ENCODE results near the gene DGCR6L.
"Not testable (repeated sequence)": the region's sequence is repeated elsewhere in the genome, so short reads cannot be mapped to it uniquely, and the experiment has no call there.

The DGCR6L gene

GRCh38 chr22:20291249-20291586, 28.6 kb downstream of the DGCR6L start:
- DNase-seq, result no peak

- DNase-seq, result no peak
These were observed 29.1 kb downstream of the DGCR6L start for GRCh38 chr22:20290578-20291248.

GRCh38 chr22:20290045-20290392, 29.8 kb downstream of the DGCR6L start:
- no peak for DNase-seq

GRCh38 chr22:20289182-20290044, 30.4 kb downstream of the DGCR6L start:
- DNase-seq, result not testable (repeated sequence)

GRCh38 chr22:20286784-20287423, 33.0 kb downstream of the DGCR6L start:
- DNase-seq, result not testable (repeated sequence)

- not testable (repeated sequence) for DNase-seq
These were observed 33.6 kb downstream of the DGCR6L start for GRCh38 chr22:20286312-20286660.

GRCh38 chr22:20285473-20286311, 34.2 kb downstream of the DGCR6L start:
- DNase-seq, result peak; percentile 36

- DNase-seq, result no peak
These were observed 35.3 kb downstream of the DGCR6L start for GRCh38 chr22:20284471-20285086.

- no peak for DNase-seq
These were observed 36.2 kb downstream of the DGCR6L start for GRCh38 chr22:20283674-20284066.

- DNase-seq, result no peak
These were observed 36.8 kb downstream of the DGCR6L start for GRCh38 chr22:20282901-20283673.

GRCh38 chr22:20281891-20282290, 38.0 kb downstream of the DGCR6L start:
- no peak for DNase-seq

GRCh38 chr22:20281473-20281872, 38.4 kb downstream of the DGCR6L start:
- not testable (repeated sequence) for DNase-seq

- DNase-seq, result no peak
These were observed 39.0 kb downstream of the DGCR6L start for GRCh38 chr22:20280866-20281265.

GRCh38 chr22:20280163-20280562, 39.7 kb downstream of the DGCR6L start:
- not testable (repeated sequence) for DNase-seq

- no peak for DNase-seq
These were observed 40.2 kb downstream of the DGCR6L start for GRCh38 chr22:20279662-20280134.

- not testable (repeated sequence) for DNase-seq
These were observed 41.0 kb downstream of the DGCR6L start for GRCh38 chr22:20278726-20279490.

GRCh38 chr22:20277936-20278635, 41.8 kb downstream of the DGCR6L start:
- not testable (repeated sequence) for DNase-seq

- DNase-seq, result no peak
These were observed 43.4 kb downstream of the DGCR6L start for GRCh38 chr22:20276468-20276867.

GRCh38 chr22:20275836-20276235, 44.0 kb downstream of the DGCR6L start:
- DNase-seq, result no peak

GRCh38 chr22:20275325-20275724, 44.5 kb downstream of the DGCR6L start:
- DNase-seq, result not testable (repeated sequence)

Data from fibroblast of skin of back (primary cell).